Lower leg skin (tissue), 4 donors: ENCODE measurements around the gene PDE3A. TPM values are rescaled to one million over a fixed set of nuclear protein-coding genes. Genes with fewer than 3 reads are reported as not detected.

Source experiments
- DNase-seq, 2 donors: peaks; one replicate each; pipeline ENCODE4 v3.0.0-alpha.2; 2019; ENCODE audit warnings: low spot score in 2 of 2
- H3K4me3 ChIP-seq: fragments of 200-600 bp; sonication (generic); 2 replicates; pipeline ENCODE4 v1.5.1; 2017; ENCODE audit warnings: mild to moderate bottlenecking, low read depth; ENCODE audit not compliant: poor library complexity, severe bottlenecking
- CTCF ChIP-seq, 3 donors: fragments of 450-650 bp; IDR thresholded peaks; one replicate each; pipeline ENCODE4 v1.5.1; 2016; ENCODE audit warnings: antibody characterized with exemption in 3 of 3, mild to moderate bottlenecking in 3 of 3, moderate library complexity in 2 of 3
- POLR2A ChIP-seq, 2 donors: fragments of 450-650 bp; IDR thresholded peaks; one replicate each; pipeline ENCODE4 v1.6.1; 2016 to 2017; ENCODE audit warnings: antibody characterized with exemption in 2 of 2, mild to moderate bottlenecking in 1 of 2, moderate library complexity in 1 of 2
- WGBS, 2 donors: methylation state at CpG; one replicate each; pipeline ENCODE4 v1.1.5; 2018; 5-methylcytosine and 5-hydroxymethylcytosine counted together
- intact Hi-C: fragments of 100-400 bp; cut with DNase I; formaldehyde crosslinking; loops from one replicate; pipeline ENCODE4 v1.15.0; 2023; ENCODE audit warnings: low total_unique reads
- total RNA-seq, 4 donors: library from RNA; depleted of rRNA; stranded (reverse); fragments of >200 nt; gene quantifications; one replicate each; pipeline ENCODE4 v1.1.0, GENCODE V29; 2016

The PDE3A gene
- total RNA-seq, 4 donors from 2014 or later, result 1.5 to 3.2 (median 2.7) TPM

GRCh38 chr12:20588042-20588441 lies 219.7 kb downstream of the PDE3A start:
- WGBS, 2 donors, result 50 to 55% methylated on average over 3 of the region's 3 CpGs
- TF ChIP-seq POLR2A (IDR thresholded peaks at IDR 0.05), result no peak
- TF ChIP-seq CTCF (IDR thresholded peaks at IDR 0.05), result no peak
- no peak for DNase-seq
- H3K4me3 ChIP-seq, result no peak overlapping the region
- intact Hi-C loops, result no loop called here

- TF ChIP-seq POLR2A (IDR thresholded peaks at IDR 0.05) (no peak), CTCF (IDR thresholded peaks at IDR 0.05) (no peak)
- no peak overlapping the region for H3K4me3 ChIP-seq
- DNase-seq, result no peak
- WGBS, 2 donors, result 84 to 85% methylated on average over 3 of the region's 3 CpGs
- intact Hi-C loops, result no loop called here
These were observed 222.2 kb downstream of the PDE3A start for GRCh38 chr12:20590570-20590969.

GRCh38 chr12:20592556-20592955 lies 224.2 kb downstream of the PDE3A start:
- H3K4me3 ChIP-seq, result no peak overlapping the region
- DNase-seq, result no peak
- 49 to 78% methylated on average over 2 of the region's 2 CpGs for WGBS, 2 donors
- intact Hi-C loops, result no loop called here
- TF ChIP-seq POLR2A (IDR thresholded peaks at IDR 0.05) (no peak), CTCF (IDR thresholded peaks at IDR 0.05) (no peak)

GRCh38 chr12:20593611-20594010 lies 225.3 kb downstream of the PDE3A start:
- 64 to 66% methylated on average over 3 of the region's 3 CpGs for WGBS, 2 donors
- intact Hi-C loops, result no loop called here
- no peak overlapping the region for H3K4me3 ChIP-seq
- no peak for TF ChIP-seq CTCF (IDR thresholded peaks at IDR 0.05)
- no peak for TF ChIP-seq POLR2A (IDR thresholded peaks at IDR 0.05)
- no peak for DNase-seq

GRCh38 chr12:20596061-20596460 lies 227.7 kb downstream of the PDE3A start:
- no peak for DNase-seq
- intact Hi-C loops, result no loop called here
- 2 to 93% methylated on average over 1 of the region's 1 CpG for WGBS, 2 donors
- TF ChIP-seq POLR2A (IDR thresholded peaks at IDR 0.05) (no peak), CTCF (IDR thresholded peaks at IDR 0.05) (no peak)
- no peak overlapping the region for H3K4me3 ChIP-seq

- no peak overlapping the region for H3K4me3 ChIP-seq
- no peak for TF ChIP-seq CTCF (IDR thresholded peaks at IDR 0.05)
- TF ChIP-seq POLR2A (IDR thresholded peaks at IDR 0.05), result no peak
- intact Hi-C loops, result no loop called here
- DNase-seq, result no peak
These were observed 231.4 kb downstream of the PDE3A start for GRCh38 chr12:20599757-20600156.
